ENCODE results near the gene ZFP2. TPM values are rescaled to one million over a fixed set of nuclear protein-coding genes. Genes with fewer than 3 reads are reported as not detected.
"Not testable (repeated sequence)": the region's sequence is repeated elsewhere in the genome, so short reads cannot be mapped to it uniquely, and the experiment has no call there.

Gene ZFP2
- total RNA-seq = under 1 TPM in 1 of 2 donors, not detected in 1; 0.12 TPM

DNA sequence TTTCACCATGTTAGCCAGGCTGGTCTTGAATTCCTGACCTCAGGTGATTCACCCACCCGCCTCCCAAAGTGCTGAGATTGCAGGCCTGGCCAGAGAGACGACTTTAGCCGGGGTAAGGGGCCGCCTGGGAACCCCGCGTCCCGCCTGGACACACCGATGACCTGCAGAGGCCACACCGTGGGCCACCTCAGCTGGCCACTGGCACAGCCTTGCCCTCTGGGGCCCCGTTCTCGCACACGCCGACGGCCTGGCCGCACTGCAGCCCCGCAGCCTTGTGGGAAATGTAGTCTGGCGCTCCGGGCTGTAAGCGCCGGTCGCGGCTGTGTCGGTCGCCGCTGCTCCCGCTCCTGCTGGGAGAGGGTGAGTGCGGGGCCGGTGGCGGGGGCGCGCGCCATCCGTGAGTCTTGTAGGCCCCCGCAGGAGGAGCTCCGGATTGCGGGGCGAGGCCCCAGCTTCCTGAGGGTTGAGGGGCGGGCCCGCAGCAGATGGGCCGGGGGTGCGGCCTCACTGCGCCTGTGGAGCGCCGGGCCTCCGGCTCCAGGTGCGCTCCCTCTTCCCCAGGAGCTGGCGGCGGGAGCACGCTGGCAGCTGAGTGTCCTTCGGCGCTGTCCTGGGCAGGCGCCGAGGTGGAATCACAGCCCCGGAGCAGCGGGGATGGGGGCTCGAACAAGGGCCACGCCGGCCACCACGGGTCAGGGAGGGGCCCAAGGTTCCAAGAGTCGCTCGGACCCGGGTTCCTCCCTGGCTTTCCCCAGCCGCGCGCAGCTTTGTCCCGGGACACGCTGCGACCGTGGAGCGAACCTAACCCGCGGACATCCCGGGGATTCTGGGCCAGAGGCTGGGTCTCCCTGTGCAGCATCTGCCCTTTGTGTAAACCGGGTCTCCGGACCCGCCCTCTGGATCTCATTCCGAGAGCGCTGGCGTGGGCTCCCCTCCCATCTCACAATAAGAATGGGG is at the start of gene ZFP2:
Gene ZFP2 (plus strand): TSS at position 299 of the 957 bp plus-strand sequence. CDS start 35,401 bp downstream, outside the sequence.
- no peaks in the 10 kb centered on the region for H3K27me3 Mint-ChIP-seq
- H3K36me3 Mint-ChIP-seq = peaks cover 30% of the 10 kb centered on the region
- no peak within 1 kb of the TSS for H3K27ac Mint-ChIP-seq
- H3K9me3 Mint-ChIP-seq = peaks cover 15% of the 10 kb centered on the region
- peak; percentile 74 to 79 for ATAC-seq
- no peaks in the 10 kb centered on the region for H3K4me1 Mint-ChIP-seq (ENCODE audit: low read depth in 2 of 2)
- H3K4me3 Mint-ChIP-seq = peak within 1 kb of the TSS; percentile 73
- no peak for DNase-seq (ENCODE audit: low spot score)

DNA sequence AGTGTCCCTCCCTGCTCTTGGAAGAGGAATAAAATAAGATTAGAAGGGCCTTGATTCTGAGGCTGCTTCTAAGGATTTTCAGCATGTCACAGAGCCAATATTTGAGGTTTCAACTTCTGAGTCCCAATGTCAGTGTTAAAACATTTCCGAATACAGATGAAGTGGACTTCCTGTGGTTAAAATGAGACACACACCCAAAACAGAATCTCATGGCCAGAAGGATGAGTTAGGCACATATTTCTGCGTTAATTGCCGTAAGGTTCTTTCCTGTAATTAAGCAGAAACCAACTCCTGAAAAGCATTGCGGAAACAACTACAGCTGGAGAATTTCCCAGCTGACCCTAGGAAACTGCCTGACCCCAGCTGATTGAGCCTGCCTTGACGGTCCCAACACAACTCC is 46.4 kb upstream of the ZFP2 start:
- H3K4me1 Mint-ChIP-seq (ENCODE audit: low read depth in 2 of 2) = peaks cover 0 to 5% of the 10 kb centered on the region in 2 donors
- peaks cover 15 to 24% of the 10 kb centered on the region in 2 donors for H3K27me3 Mint-ChIP-seq
- no peak overlapping the region for H3K4me3 Mint-ChIP-seq
- no peaks in the 10 kb centered on the region for H3K36me3 Mint-ChIP-seq
- DNase-seq (ENCODE audit: low spot score) (no peak), ATAC-seq (no peak)
- H3K27ac Mint-ChIP-seq = no peak overlapping the region
- H3K9me3 Mint-ChIP-seq = no peaks in the 10 kb centered on the region

DNA sequence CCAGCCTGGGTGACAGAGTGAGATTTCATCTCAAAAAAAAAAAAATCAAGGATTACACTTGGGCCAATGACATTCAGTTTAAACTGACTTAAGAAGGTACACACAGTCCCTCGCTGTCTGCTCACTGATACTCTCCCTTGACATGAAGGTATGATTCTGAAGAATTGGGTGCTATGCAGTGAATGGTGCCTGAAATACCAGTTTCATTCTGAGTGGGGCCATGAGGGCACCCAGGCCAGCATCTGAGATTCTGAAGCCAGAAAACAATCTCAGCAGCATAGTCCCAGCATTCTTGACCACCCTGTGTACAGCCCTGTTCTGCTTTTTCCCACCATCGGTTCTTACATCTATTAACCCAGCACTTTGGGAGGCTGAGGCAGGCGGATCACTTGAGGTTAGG is 43.8 kb upstream of the ZFP2 start:
- Mint-ChIP-seq H3K4me1 (ENCODE audit: low read depth in 2 of 2) (peaks cover 0 to 5% of the 10 kb centered on the region in 2 donors), H3K27me3 (peaks cover 18 to 28% of the 10 kb centered on the region in 2 donors), H3K36me3 (no peaks in the 10 kb centered on the region), H3K9me3 (no peaks in the 10 kb centered on the region), H3K4me3 (no peak overlapping the region), H3K27ac (no peak overlapping the region)
- no peak for ATAC-seq
- DNase-seq (ENCODE audit: low spot score) = no peak

DNA sequence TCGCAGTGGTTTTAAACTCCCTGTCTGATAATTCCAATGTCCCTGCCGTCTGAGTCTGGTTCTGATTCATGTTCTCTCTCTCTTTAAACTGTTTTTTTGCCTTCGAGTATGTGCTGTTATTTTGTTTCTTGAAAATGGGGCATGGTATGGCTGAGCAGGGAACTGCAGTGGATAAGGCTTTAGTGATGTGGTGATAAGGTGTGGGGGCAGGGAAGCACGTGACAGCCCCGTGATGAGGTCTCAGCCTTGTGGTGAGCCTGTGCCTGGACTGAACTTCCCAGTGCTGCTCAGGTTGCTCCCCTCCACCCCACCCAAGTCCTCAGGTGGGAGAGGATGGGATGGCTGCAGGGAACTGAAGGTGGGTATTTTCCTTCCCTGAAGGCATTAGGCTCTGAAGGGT is 41.4 kb upstream of the ZFP2 start:
- H3K27ac Mint-ChIP-seq = no peak overlapping the region
- DNase-seq (ENCODE audit: low spot score) (no peak), ATAC-seq (no peak)
- no peak overlapping the region for H3K4me3 Mint-ChIP-seq
- H3K36me3 Mint-ChIP-seq = no peaks in the 10 kb centered on the region
- H3K4me1 Mint-ChIP-seq (ENCODE audit: low read depth in 2 of 2) = peaks cover 1 to 3% of the 10 kb centered on the region in 2 donors
- peaks cover 13 to 19% of the 10 kb centered on the region in 2 donors for H3K27me3 Mint-ChIP-seq
- H3K9me3 Mint-ChIP-seq = no peaks in the 10 kb centered on the region

DNA sequence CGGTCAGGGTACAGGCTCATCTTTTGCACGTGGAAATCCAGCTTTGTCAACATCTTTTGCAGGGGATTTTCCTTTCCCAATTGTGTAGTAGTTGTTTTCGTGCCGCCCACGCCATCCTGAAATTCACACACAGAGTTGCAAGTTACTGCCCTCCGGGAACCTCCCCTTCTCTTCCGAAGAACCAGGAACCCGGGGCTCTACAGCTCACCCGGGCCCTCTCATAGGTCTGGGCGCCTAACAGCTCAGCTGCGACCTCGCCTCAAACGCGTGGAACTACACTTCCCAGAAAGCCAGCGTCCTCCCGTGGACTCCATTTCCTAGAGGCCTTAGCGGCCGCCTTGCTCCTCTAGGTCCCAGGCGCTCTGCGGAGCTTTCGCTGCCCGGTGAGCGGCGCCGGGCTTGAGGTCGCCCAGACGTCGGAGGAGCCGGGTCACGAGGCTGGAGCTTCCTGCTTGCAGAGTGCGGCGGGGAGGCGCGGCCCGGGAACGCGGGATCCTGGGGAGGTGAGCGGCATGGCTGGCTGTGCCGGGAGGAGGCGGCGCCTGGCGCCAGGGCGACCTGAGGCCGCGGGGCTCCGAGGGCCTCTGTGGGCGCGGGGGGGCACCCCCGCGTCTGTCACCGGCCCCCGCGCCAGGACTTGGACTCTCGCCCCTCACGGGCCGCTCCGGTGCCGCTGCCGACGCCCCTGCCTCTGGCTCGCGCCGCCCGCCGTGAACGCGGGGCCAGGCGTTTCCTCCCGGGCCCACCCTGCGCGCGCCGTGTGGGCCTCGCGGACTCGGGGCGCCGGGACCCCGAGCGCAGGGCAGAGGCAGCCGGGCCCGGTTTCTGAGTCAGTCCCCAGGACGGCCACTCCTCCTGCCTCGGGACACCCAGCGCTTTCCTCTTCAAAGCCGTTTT is 35.8 kb upstream of the ZFP2 start, which contains the start of gene ZNF354B:
Gene ZNF354B (plus strand): TSS at position 329 of the 897 bp plus-strand sequence. CDS start 1,095 bp downstream, outside the sequence.
- Mint-ChIP-seq H3K4me3 (peak within 1 kb of the TSS; percentile 88), H3K27me3 (no peaks in the 10 kb centered on the region), H3K36me3 (peaks cover 13% of the 10 kb centered on the region), H3K4me1 (ENCODE audit: low read depth in 2 of 2) (peaks cover 19 to 21% of the 10 kb centered on the region in 2 donors), H3K27ac (peak within 1 kb of the TSS; percentile 22 to 81), H3K9me3 (no peaks in the 10 kb centered on the region)
- peak; percentile 95 to 96 for ATAC-seq
- peak; percentile 88 for DNase-seq (ENCODE audit: low spot score)

DNA sequence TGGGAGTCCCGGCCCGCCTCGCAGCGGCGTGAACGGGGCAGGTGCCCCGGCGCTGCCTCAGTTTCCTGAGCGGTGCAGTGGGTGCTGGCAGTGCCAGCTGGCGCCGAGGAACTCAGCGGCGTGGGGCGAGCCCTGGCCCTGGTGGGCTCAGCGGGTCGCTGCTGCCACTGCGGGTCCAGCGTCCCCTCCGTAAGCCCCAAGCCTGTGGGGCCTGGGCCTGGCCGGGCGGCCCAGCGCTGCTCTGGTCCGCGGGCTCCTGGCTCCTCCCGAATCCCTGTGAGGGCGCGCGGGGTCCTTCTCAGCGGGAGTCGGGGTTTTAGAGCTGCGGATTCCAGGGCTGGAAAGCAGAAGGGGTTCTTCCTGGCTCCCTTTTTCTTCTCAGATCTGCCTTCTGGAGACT is 35.1 kb upstream of the ZFP2 start:
- H3K27ac Mint-ChIP-seq, ATAC-seq: not testable (repeated sequence)

DNA sequence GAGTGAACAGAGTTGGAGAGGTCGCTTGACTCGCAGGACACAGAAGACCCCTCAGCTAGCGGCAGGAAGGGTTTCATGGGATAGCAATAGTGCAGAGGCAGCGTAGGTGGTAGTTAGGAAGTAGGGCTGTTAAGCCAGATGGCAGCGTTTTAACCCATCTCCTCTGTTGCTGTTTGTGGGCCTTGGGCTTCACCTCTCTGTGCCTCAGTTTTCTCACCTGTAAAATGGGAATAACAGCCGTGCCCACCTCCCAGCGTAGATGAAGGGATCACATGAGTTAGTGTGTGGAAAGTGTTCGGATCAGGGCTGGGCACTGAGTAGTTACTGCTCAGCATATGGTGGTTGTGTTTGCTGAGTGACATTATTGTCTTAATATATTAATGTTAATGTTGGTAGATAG is 34.1 kb upstream of the ZFP2 start:
- H3K27me3 Mint-ChIP-seq = no peaks in the 10 kb centered on the region
- peak overlapping the region; percentile 6 to 42 for H3K27ac Mint-ChIP-seq
- peaks cover 19 to 21% of the 10 kb centered on the region in 2 donors for H3K4me1 Mint-ChIP-seq (ENCODE audit: low read depth in 2 of 2)
- H3K4me3 Mint-ChIP-seq = peak overlapping the region; percentile 82
- no peak for DNase-seq (ENCODE audit: low spot score)
- no peak for ATAC-seq
- H3K9me3 Mint-ChIP-seq = no peaks in the 10 kb centered on the region
- H3K36me3 Mint-ChIP-seq = peaks cover 21% of the 10 kb centered on the region

More for the DNA sequence above, 35.1 kb upstream of the ZFP2 start:
- not testable (repeated sequence) for H3K27me3 Mint-ChIP-seq; H3K9me3 Mint-ChIP-seq; DNase-seq (ENCODE audit: low spot score)
- H3K4me3 Mint-ChIP-seq = peak overlapping the region; percentile 88
- peaks cover 13% of the 10 kb centered on the region for H3K36me3 Mint-ChIP-seq
- peaks cover 19 to 21% of the 10 kb centered on the region in 2 donors for H3K4me1 Mint-ChIP-seq (ENCODE audit: low read depth in 2 of 2)

DNA sequence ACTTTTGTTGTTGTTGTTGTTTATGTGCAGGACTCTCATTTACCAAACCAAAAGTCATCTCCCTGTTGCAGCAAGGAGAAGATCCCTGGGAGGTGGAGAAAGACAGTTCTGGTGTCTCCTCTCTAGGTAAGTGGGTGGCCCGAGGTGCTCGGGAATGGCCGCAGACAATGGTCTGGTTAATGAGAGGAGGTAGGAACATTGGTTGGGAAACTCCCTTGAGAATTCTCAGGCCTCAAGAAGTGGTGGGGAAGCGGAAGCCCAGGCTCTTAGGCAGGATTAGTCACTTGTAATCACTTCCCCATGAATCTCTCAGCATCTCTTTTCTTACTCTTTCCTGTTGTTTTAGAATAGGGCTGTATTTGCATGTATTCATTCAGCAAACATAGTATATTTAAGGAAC is 28.8 kb upstream of the ZFP2 start:
- H3K27ac Mint-ChIP-seq = peak overlapping the region in 1 of 2 donors; percentile 77
- peaks cover 43% of the 10 kb centered on the region for H3K36me3 Mint-ChIP-seq
- no peak for DNase-seq (ENCODE audit: low spot score)
- peaks cover 10 to 23% of the 10 kb centered on the region in 2 donors for H3K4me1 Mint-ChIP-seq (ENCODE audit: low read depth in 2 of 2)
- peaks cover 4% of the 10 kb centered on the region for H3K9me3 Mint-ChIP-seq
- no peak overlapping the region for H3K4me3 Mint-ChIP-seq
- ATAC-seq = peak in 1 of 2 donors; percentile 62
- H3K27me3 Mint-ChIP-seq = no peaks in the 10 kb centered on the region

DNA sequence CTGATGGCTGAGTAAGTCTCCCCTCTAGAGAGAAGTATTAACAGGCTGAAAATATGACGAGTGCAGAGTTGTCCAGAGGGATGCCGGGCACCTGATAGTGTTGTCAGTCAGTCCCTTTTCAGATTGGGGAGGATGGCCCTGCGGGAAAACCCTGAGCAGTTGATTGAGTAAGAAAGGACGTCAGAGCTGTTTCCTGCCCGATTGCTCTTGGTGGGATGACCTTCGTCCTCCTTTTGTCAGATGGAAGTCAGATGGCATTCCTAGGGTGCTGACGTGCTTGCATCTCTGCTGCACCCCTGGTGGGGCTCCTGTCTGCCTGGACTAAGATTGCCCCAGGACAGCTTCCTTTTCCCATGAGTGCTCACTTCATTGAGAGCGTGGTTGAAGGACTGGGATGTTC is 26.1 kb upstream of the ZFP2 start:
- DNase-seq (ENCODE audit: low spot score) = no peak
- Mint-ChIP-seq H3K27me3 (no peaks in the 10 kb centered on the region), H3K27ac (no peak overlapping the region), H3K4me1 (ENCODE audit: low read depth in 2 of 2) (peaks cover 11 to 22% of the 10 kb centered on the region in 2 donors), H3K36me3 (peaks cover 61% of the 10 kb centered on the region), H3K9me3 (peaks cover 10% of the 10 kb centered on the region), H3K4me3 (no peak overlapping the region)
- no peak for ATAC-seq

DNA sequence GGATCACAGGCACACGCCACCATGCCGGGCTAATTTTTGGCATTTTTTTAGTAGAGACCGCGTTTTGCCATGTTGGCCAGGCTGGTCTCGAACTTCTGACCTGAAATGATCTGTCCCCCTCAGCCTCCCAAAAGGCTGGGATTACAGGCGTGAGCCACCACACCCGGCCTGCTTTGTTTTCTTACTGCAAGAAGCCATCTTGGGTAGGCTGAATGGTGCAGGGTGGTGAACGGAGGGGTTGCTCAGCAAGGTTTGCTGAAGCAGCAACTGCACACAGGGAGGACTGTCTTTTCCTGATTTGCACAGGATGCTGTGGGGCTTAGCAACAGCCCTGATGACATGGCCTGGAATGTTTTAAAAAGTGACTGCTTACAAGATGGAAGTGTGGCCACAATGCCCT is 25.3 kb upstream of the ZFP2 start:
- Mint-ChIP-seq H3K27me3 (no peaks in the 10 kb centered on the region), H3K9me3 (peaks cover 11% of the 10 kb centered on the region), H3K27ac (no peak overlapping the region), H3K4me1 (ENCODE audit: low read depth in 2 of 2) (peaks cover 11 to 28% of the 10 kb centered on the region in 2 donors), H3K4me3 (no peak overlapping the region), H3K36me3 (peaks cover 70% of the 10 kb centered on the region)
- no peak for ATAC-seq
- no peak for DNase-seq (ENCODE audit: low spot score)

DNA sequence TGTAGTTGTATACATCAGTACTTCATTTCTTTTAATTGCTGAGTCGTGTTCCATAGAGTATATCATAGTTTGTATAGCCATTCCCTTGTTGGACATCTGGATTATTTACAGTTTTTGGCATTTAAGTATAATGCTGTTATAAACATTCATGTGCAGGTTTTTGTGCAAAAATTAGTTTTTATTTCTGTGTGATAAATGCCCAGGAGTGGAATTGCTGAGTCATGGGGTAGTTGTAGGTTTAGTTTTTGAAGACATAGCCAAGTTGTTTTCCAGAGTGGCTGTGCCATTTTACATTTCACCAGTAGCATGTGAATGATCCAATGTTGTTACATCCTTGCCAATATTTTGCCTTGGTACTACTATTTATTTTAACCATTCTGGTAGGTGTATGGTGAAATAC is 23.4 kb upstream of the ZFP2 start:
- H3K36me3 Mint-ChIP-seq = peaks cover 65% of the 10 kb centered on the region
- H3K27ac Mint-ChIP-seq = no peak overlapping the region
- DNase-seq (ENCODE audit: low spot score) = no peak
- H3K9me3 Mint-ChIP-seq = peaks cover 17% of the 10 kb centered on the region
- no peak for ATAC-seq
- peaks cover 11 to 28% of the 10 kb centered on the region in 2 donors for H3K4me1 Mint-ChIP-seq (ENCODE audit: low read depth in 2 of 2)
- H3K4me3 Mint-ChIP-seq = no peak overlapping the region
- no peaks in the 10 kb centered on the region for H3K27me3 Mint-ChIP-seq

DNA sequence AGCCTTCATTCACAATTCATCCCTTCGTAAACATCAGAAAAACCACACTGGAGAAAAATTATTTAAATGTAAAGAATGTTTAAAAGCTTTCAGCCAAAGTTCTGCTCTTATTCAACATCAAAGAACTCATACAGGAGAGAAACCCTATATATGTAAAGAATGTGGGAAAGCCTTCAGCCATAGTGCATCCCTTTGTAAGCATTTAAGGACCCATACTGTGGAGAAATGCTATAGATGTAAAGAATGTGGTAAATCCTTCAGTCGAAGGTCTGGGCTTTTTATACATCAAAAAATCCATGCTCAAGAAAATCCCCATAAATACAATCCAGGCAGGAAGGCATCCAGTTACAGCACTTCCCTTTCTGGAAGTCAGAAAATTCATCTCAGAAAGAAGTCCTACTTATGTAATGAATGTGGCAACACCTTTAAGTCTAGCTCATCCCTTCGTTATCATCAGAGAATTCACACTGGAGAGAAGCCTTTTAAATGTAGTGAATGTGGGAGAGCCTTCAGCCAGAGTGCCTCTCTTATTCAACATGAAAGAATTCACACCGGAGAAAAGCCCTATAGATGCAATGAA is 12.5 kb upstream of the ZFP2 start:
- not testable (repeated sequence) for H3K4me1 Mint-ChIP-seq (ENCODE audit: low read depth in 2 of 2); H3K27me3 Mint-ChIP-seq; ATAC-seq; H3K27ac Mint-ChIP-seq; H3K4me3 Mint-ChIP-seq; DNase-seq (ENCODE audit: low spot score)
- Mint-ChIP-seq H3K9me3 (peaks cover 26% of the 10 kb centered on the region), H3K36me3 (peaks cover 68% of the 10 kb centered on the region)

DNA sequence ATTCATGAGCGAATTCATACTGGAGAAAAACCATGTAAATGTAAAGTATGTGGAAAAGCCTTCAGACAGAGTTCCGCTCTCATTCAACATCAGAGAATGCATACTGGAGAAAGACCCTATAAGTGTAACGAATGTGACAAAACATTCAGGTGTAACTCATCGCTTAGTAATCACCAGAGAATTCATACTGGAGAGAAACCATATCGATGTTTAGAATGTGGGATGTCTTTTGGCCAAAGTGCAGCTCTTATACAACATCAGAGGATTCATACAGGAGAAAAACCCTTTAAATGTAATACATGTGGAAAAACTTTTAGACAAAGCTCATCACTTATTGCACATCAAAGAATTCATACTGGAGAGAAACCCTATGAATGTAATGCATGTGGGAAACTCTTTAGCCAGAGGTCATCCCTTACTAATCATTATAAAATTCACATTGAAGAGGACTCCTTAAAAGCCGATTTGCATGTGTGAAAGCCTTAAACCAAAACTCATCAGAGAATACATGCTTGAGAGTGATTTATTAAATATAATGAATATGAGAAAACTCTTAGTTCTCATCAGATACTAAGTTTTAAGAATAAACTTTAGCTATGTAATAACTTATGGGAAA is 11.8 kb upstream of the ZFP2 start:
- Mint-ChIP-seq H3K4me3 (no peak overlapping the region), H3K4me1 (ENCODE audit: low read depth in 2 of 2) (no peaks in the 10 kb centered on the region), H3K9me3 (peaks cover 30% of the 10 kb centered on the region), H3K27ac (no peak overlapping the region), H3K27me3 (no peaks in the 10 kb centered on the region), H3K36me3 (peaks cover 71% of the 10 kb centered on the region)
- no peak for DNase-seq (ENCODE audit: low spot score)
- ATAC-seq = no peak
